ENCODE measurements around the gene FAM187B.
"Not testable (repeated sequence)": the region's sequence is repeated elsewhere in the genome, so short reads cannot be mapped to it uniquely, and the experiment has no call there.

Gene FAM187B

GRCh38 chr19:35213663-35214632 lies 14.6 kb downstream of the FAM187B start:
- H3K9me3 Mint-ChIP-seq, result peaks cover 2% of the 10 kb centered on the region
- no peaks in the 10 kb centered on the region for H3K27me3 Mint-ChIP-seq
- peaks cover 5% of the 10 kb centered on the region for H3K36me3 Mint-ChIP-seq
- peaks cover 73% of the 10 kb centered on the region for H3K4me1 Mint-ChIP-seq
- ATAC-seq, result peak; percentile 93
- H3K27ac Mint-ChIP-seq, result peak overlapping the region; percentile 75
- H3K4me3 Mint-ChIP-seq, result peak overlapping the region; percentile 47

DNA sequence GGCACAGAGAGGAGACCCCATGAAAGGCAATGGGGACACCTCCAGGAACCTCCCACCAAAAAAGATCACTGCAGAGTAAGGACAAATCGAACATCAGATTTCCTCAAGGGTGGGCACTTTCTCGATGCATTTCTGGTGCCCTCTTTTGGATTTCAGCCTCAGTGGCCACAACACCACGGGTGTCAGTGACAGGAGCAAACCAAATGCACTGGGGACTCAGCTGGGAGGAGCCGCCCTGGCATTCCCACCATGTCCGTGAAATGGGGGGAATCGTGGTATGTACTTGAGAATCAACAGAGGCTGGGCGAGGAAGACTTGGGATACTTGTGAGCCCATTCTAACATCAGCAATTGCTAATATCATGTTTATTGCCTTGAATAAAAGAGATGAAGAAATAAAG lies 16.3 kb downstream of the FAM187B start:
- H3K9me3 Mint-ChIP-seq, result peaks cover 2% of the 10 kb centered on the region
- no peak for ATAC-seq
- peak overlapping the region; percentile 68 for H3K4me3 Mint-ChIP-seq
- H3K27me3 Mint-ChIP-seq, result no peaks in the 10 kb centered on the region
- H3K27ac Mint-ChIP-seq, result peak overlapping the region; percentile 75
- peaks cover 83% of the 10 kb centered on the region for H3K4me1 Mint-ChIP-seq
- H3K36me3 Mint-ChIP-seq, result peaks cover 5% of the 10 kb centered on the region

DNA sequence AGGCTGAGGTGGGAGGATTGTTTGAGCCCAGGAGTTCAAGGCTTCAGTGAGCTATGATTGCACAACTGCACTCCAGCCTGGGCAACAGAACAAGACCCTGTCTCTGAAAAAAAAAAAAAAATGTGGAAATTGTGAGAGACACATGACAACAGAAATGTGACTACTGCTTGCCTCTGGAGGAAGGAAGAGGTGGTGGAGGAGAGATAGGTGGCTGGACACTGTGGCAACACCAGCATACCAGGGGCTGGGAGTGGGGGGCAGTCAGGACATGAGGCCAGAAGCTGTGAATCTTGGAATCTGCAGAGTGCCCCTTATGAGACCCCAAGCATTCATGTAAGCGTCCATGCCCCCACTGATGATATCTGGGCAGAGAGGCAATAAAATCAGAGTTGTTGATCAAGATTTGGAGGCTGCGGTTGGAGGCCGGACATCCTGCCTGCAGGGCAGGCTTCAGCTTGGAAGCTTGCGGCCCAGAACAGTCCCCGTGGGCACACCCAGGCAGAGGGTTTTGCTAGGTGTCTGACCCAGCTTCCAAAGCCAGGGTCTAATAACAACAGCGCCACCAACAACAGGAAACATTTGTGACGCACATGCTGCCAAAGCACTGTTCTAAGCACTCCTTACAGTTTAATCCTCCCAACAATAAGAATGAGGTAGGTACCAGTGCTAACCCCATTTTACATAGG lies 16.9 kb downstream of the FAM187B start:
- Mint-ChIP-seq H3K27me3 (no peaks in the 10 kb centered on the region), H3K4me3 (peak overlapping the region; percentile 68), H3K4me1 (peaks cover 84% of the 10 kb centered on the region), H3K9me3 (peaks cover 2% of the 10 kb centered on the region), H3K36me3 (peaks cover 5% of the 10 kb centered on the region), H3K27ac (peak overlapping the region; percentile 75)
- ATAC-seq, result peak; percentile 39

GRCh38 chr19:35209646-35210045 lies 18.9 kb downstream of the FAM187B start:
- Mint-ChIP-seq H3K27me3 (no peaks in the 10 kb centered on the region), H3K4me3 (no peak overlapping the region), H3K4me1 (peaks cover 84% of the 10 kb centered on the region), H3K36me3 (peaks cover 5% of the 10 kb centered on the region), H3K9me3 (peaks cover 2% of the 10 kb centered on the region), H3K27ac (peak overlapping the region; percentile 75)
- no peak for ATAC-seq

GRCh38 chr19:35208121-35208520 lies 20.4 kb downstream of the FAM187B start:
- H3K4me1 Mint-ChIP-seq, result peaks cover 84% of the 10 kb centered on the region
- peaks cover 5% of the 10 kb centered on the region for H3K36me3 Mint-ChIP-seq
- ATAC-seq, result no peak
- no peak overlapping the region for H3K4me3 Mint-ChIP-seq
- peak overlapping the region; percentile 75 for H3K27ac Mint-ChIP-seq
- peaks cover 2% of the 10 kb centered on the region for H3K9me3 Mint-ChIP-seq
- no peaks in the 10 kb centered on the region for H3K27me3 Mint-ChIP-seq

DNA sequence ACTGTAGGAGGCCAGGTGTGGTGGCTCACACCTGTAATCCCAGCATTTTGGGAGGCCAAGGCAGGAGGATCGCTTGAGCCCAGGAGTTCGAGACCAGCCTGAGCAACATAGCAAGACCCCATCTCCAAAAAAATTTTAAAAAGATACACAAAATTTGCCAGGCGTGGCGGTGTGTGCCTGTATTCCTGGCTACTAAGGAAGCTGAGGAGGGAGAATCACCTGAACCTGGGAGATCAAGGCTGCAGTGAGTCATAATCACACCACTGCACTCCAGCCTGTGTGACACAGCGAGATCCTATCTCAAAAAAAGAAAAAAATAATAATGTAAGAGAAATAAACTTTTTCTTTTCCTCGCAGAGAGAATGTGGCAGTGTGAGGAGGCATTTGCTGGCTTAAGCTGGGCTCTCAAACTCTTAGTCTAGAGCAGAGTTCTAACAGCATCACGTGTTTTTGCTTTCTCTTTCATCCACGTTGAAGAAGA lies 21.1 kb downstream of the FAM187B start:
- peaks cover 2% of the 10 kb centered on the region for H3K9me3 Mint-ChIP-seq

GRCh38 chr19:35206855-35207254 lies 21.7 kb downstream of the FAM187B start:
- Mint-ChIP-seq H3K9me3 (no peaks in the 10 kb centered on the region), H3K27ac (peak overlapping the region; percentile 75), H3K4me1 (peaks cover 76% of the 10 kb centered on the region), H3K4me3 (peak overlapping the region; percentile 45), H3K36me3 (no peaks in the 10 kb centered on the region), H3K27me3 (no peaks in the 10 kb centered on the region)
- peak; percentile 21 for ATAC-seq

More for the DNA sequence above, 21.1 kb downstream of the FAM187B start:
- Mint-ChIP-seq H3K27me3 (no peaks in the 10 kb centered on the region), H3K36me3 (peaks cover 4% of the 10 kb centered on the region), H3K27ac (peak overlapping the region; percentile 75), H3K4me1 (peaks cover 81% of the 10 kb centered on the region), H3K4me3 (no peak overlapping the region)
- no peak for ATAC-seq

- ATAC-seq, result peak; percentile 87
- peak overlapping the region; percentile 45 for H3K4me3 Mint-ChIP-seq
Observed at GRCh38 chr19:35206379-35206778, 22.2 kb downstream of the FAM187B start.

DNA sequence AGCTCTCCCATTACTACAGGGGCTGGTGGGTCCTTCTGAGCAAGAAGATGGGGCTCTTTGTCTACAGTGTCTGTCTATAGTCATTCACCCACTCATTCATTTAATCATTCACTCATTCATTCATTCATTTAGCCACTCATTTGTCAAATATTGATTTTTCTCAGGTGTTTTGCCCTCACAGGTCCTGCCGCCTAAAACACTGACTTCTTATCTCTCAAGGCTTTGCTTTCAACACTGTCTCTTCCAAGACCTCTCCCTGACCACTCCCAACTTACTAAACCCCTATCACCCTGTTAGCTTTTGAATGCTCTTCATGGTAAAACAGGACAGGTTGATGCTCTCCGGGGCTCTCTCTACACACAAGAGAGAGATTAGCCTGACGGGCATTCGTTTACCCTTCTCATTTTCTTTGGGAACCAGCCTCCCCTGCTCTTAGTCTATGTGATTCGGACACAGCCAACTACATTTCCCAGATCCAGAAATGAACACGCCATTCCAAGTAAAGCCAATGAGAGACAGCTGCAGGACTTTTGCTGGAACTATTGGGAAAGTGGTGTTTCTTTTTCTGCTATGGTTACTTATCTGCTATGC lies 22.7 kb downstream of the FAM187B start:
- ATAC-seq, result peak; percentile 3
- Mint-ChIP-seq H3K27me3 (no peaks in the 10 kb centered on the region), H3K4me1 (peaks cover 73% of the 10 kb centered on the region), H3K9me3 (no peaks in the 10 kb centered on the region), H3K36me3 (no peaks in the 10 kb centered on the region), H3K27ac (peak overlapping the region; percentile 75), H3K4me3 (peak overlapping the region; percentile 21)

More at GRCh38 chr19:35206379-35206778, 22.2 kb downstream of the FAM187B start:
- Mint-ChIP-seq H3K27me3 (no peaks in the 10 kb centered on the region), H3K27ac (peak overlapping the region; percentile 75), H3K9me3 (no peaks in the 10 kb centered on the region), H3K36me3 (no peaks in the 10 kb centered on the region), H3K4me1 (peaks cover 75% of the 10 kb centered on the region)

GRCh38 chr19:35204799-35205732 lies 23.5 kb downstream of the FAM187B start:
- no peaks in the 10 kb centered on the region for H3K36me3 Mint-ChIP-seq
- H3K4me3 Mint-ChIP-seq, result no peak overlapping the region

DNA sequence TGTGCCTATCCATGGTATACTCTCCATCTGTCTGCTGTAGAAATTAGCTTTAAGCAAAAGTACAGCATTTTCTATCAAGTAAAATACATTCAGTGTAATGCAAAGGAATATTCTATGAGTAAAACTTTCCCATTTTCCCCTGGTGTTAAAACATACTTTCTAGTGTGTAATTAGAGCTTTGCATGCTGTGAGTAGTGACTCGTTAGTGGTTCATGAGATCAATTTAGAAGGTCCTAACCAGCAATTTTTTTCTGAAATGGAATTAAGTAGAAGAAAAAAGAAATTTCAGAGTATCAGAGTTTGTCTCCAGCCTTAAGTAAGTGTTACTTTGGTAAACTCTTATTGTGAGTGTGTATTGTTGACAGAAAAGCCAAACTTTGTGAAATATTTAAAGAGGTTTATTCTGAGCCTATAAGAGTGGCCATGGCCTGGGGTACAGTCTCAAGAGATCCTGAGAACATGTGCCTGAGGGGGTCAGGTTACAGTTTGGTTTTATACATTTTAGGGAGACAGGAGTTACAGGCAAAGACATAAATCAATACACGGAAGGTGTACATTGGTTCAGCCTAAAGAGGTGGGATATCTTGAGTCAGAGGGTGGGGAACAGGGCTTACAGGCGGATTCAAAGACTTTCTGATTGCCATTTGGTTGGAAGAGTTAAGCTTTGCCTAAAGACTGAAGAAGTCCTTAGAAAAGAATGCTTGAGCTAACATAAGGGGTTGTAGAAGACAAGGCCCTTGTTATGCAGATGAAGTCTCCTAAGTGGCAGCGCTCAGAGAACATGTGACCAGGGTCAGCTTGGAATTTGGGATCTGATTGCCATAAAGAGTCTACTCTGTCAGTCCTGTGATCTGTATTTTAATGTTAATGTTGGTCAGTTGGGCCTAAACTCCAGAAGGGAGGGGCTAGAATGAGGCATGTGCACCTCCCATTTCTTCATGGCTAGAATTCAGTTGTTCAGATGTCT lies 25.5 kb downstream of the FAM187B start:
- no peaks in the 10 kb centered on the region for H3K36me3 Mint-ChIP-seq
- H3K9me3 Mint-ChIP-seq, result no peaks in the 10 kb centered on the region
- no peak overlapping the region for H3K4me3 Mint-ChIP-seq
- H3K4me1 Mint-ChIP-seq, result peaks cover 56% of the 10 kb centered on the region
- peak overlapping the region; percentile 75 for H3K27ac Mint-ChIP-seq
- no peaks in the 10 kb centered on the region for H3K27me3 Mint-ChIP-seq
- no peak for ATAC-seq

More at GRCh38 chr19:35204799-35205732, 23.5 kb downstream of the FAM187B start:
- Mint-ChIP-seq H3K9me3 (no peaks in the 10 kb centered on the region), H3K27me3 (no peaks in the 10 kb centered on the region), H3K27ac (peak overlapping the region; percentile 75), H3K4me1 (peaks cover 69% of the 10 kb centered on the region)
- ATAC-seq, result peak; percentile 90

DNA sequence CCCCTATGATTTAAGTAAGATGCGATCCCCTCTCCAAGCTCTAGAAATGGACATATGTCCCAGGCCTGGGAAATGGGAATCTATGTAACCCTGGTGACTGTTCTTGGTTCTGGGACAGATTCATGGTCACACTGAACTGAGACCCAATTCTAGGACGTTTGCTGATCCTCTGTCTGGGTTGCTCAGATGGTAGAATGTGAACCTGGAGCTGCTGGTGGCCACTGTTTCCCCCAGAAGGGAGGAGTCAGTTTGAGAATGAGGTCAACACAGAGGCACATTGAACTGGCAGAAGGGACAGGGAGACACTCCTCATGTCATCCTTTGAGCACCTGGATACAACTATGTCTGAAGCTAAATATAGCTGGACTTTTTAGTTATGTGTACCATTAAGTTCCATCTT lies 29.1 kb downstream of the FAM187B start:
- no peaks in the 10 kb centered on the region for H3K27me3 Mint-ChIP-seq
- no peaks in the 10 kb centered on the region for H3K36me3 Mint-ChIP-seq
- H3K4me3 Mint-ChIP-seq, result no peak overlapping the region
- no peaks in the 10 kb centered on the region for H3K9me3 Mint-ChIP-seq
- peak overlapping the region; percentile 6 for H3K27ac Mint-ChIP-seq
- peaks cover 26% of the 10 kb centered on the region for H3K4me1 Mint-ChIP-seq
- no peak for ATAC-seq

DNA sequence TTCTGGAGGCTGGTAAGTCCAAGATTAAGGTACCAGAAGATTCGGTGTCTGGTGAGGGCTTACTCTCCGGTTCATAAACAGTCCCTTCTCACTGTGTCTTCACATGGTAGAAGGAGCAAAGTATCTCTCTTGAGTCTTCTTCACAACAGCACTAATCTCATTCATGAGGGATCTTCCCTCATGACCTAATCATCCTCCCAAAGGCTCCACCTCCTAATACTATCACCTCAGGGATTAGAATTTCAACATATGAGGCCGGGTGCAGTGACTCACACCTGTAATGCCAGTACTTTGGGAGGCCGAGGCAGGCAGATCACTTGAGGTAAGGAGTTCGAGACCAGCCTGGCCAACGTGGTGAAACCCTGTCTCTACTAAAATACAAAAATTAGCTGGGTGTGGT lies 31.7 kb downstream of the FAM187B start:
- H3K4me3 Mint-ChIP-seq, H3K36me3 Mint-ChIP-seq, H3K9me3 Mint-ChIP-seq, H3K27me3 Mint-ChIP-seq, ATAC-seq: not testable (repeated sequence)
- Mint-ChIP-seq H3K4me1 (peaks cover 13% of the 10 kb centered on the region), H3K27ac (peak overlapping the region; percentile 28)

Measured in stimulated activated memory B cell treated with anti-CD40 and anti-IgM and Interleukin-4, amounts not matched to agents 10 μg/mL and 1 μg/mL and 100 μg/mL, for 72 hours (primary cell).